ENCODE data around the gene OSBPL10. TPM values are rescaled to one million over a fixed set of nuclear protein-coding genes. Genes with fewer than 3 reads are reported as not detected.
"Not testable (repeated sequence)": the region's sequence is repeated elsewhere in the genome, so short reads cannot be mapped to it uniquely, and the experiment has no call there.

Gene OSBPL10
- total RNA-seq, 4 donors from 2014 or later: 12.5 to 38.3 (median 22.7) TPM

DNA sequence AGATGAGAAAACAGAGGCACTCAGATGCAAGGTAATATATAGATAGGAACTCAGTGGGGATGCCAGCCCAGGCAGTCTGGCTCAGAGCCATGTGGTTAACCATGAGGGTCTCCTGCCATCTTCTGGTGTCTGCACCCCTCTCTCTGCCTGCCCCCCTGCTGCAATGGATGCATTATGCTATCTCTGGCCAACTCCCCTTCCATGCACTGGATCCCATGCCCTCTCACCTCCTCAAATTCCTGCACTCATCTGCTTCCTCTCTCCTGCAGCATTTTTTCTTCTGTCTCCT lies 285.1 kb downstream of the OSBPL10 start:
- Histone ChIP-seq H3K36me3 (no peaks in the 10 kb centered on the region), H3K27me3 (no peaks in the 10 kb centered on the region), H3K27ac (no peak overlapping the region), H3K4me3 (no peak overlapping the region), H3K4me1 (no peaks in the 10 kb centered on the region), H3K9me3 (no peaks in the 10 kb centered on the region)
- DNase-seq (ENCODE audit: low spot score in 2 of 2): no peak
- no peak for TF ChIP-seq POLR2A (IDR thresholded peaks at IDR 0.05)
- TF ChIP-seq, protein P1, sequence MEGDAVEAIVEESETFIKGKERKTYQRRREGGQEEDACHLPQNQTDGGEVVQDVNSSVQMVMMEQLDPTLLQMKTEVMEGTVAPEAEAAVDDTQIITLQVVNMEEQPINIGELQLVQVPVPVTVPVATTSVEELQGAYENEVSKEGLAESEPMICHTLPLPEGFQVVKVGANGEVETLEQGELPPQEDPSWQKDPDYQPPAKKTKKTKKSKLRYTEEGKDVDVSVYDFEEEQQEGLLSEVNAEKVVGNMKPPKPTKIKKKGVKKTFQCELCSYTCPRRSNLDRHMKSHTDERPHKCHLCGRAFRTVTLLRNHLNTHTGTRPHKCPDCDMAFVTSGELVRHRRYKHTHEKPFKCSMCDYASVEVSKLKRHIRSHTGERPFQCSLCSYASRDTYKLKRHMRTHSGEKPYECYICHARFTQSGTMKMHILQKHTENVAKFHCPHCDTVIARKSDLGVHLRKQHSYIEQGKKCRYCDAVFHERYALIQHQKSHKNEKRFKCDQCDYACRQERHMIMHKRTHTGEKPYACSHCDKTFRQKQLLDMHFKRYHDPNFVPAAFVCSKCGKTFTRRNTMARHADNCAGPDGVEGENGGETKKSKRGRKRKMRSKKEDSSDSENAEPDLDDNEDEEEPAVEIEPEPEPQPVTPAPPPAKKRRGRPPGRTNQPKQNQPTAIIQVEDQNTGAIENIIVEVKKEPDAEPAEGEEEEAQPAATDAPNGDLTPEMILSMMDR (IDR thresholded peaks at IDR 0.05): no peak
- no peak for TF ChIP-seq POLR2AphosphoS5 (IDR thresholded peaks at IDR 0.05)
- no peak for TF ChIP-seq EP300 (IDR thresholded peaks at IDR 0.05)

DNA sequence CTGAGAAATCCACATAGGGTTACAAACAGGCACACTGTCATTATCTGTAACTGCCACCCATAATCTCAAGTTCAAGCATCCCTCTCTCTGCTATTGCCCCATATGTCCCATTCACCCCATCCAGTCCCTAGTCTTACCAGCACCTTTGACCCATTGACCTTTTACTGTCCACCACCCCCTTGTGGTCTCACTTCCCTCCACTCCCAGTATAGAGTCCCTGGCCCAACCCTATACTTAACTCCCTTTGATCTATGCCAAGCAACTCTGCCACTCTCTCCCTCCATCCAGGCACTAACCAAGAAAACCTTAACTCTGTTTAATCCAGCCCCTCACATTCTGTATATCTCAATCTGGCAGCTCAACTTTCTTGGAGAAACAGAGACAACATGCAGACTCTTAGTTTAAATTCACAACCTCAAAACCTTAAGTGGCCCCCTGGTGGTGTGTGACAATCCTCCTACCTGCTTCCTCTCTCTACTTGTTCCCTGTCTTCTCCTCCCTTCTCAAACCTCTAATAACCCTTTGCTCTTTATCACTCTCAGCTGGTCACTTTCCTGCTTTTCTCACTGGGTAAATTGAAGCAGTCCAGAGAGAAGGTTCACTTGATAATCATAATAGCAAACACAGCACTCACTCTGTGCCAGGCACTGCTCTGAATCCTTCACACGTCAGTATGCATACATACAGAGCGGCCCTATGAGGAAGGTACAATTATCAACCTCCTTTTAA lies 285.6 kb downstream of the OSBPL10 start:
- Histone ChIP-seq H3K36me3 (no peaks in the 10 kb centered on the region), H3K4me3 (no peak overlapping the region), H3K9me3 (no peaks in the 10 kb centered on the region), H3K27me3 (no peaks in the 10 kb centered on the region), H3K27ac (no peak overlapping the region), H3K4me1 (no peaks in the 10 kb centered on the region)
- WGBS: 93% methylated on average over 2 of the region's 2 CpGs
- no peak for DNase-seq (ENCODE audit: low spot score in 2 of 2)
- TF ChIP-seq, protein P1 (IDR thresholded peaks at IDR 0.05): no peak
- TF ChIP-seq POLR2A (IDR thresholded peaks at IDR 0.05): no peak
- no peak for TF ChIP-seq POLR2AphosphoS5 (IDR thresholded peaks at IDR 0.05)
- TF ChIP-seq EP300 (IDR thresholded peaks at IDR 0.05): no peak

GRCh38 chr3:31693346-31693745 lies 287.7 kb downstream of the OSBPL10 start:
- TF ChIP-seq POLR2AphosphoS5 (IDR thresholded peaks at IDR 0.05) (no peak), EP300 (IDR thresholded peaks at IDR 0.05) (no peak), POLR2A (IDR thresholded peaks at IDR 0.05) (no peak)
- TF ChIP-seq, protein P1 (IDR thresholded peaks at IDR 0.05): no peak
- DNase-seq (ENCODE audit: low spot score in 2 of 2): no peak
- Histone ChIP-seq H3K4me1 (no peaks in the 10 kb centered on the region), H3K27me3 (no peaks in the 10 kb centered on the region), H3K4me3 (no peak overlapping the region), H3K27ac (no peak overlapping the region), H3K9me3 (no peaks in the 10 kb centered on the region), H3K36me3 (no peaks in the 10 kb centered on the region)
- 81% methylated on average over 5 of the region's 5 CpGs for WGBS

DNA sequence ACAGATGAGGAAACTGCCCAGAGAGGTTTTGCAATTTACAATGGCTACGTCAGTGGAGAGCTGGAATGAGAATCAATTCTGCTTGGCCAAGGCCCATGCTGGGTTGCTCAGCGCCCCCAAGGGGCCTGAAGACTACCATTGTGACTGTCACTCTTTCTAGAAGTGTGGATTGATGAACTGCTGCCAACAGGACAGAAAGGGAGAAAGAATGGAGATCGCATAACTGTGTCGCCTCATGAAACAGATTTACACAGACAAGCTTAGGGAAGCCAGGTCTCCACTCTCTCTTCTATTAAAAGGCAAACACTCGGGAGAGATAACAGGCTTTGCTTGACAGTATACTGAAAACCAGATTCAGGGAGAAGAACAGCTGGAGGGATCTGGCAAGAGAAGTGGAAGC lies 288.3 kb downstream of the OSBPL10 start:
- no peaks in the 10 kb centered on the region for H3K27me3 ChIP-seq
- no peak overlapping the region for H3K4me3 ChIP-seq
- H3K4me1 ChIP-seq: no peaks in the 10 kb centered on the region
- TF ChIP-seq EP300 (IDR thresholded peaks at IDR 0.05) (no peak), POLR2AphosphoS5 (IDR thresholded peaks at IDR 0.05) (no peak), POLR2A (IDR thresholded peaks at IDR 0.05) (no peak)
- TF ChIP-seq, protein P1 (IDR thresholded peaks at IDR 0.05): no peak
- no peak for DNase-seq (ENCODE audit: low spot score in 2 of 2)
- H3K9me3 ChIP-seq: no peaks in the 10 kb centered on the region
- no peaks in the 10 kb centered on the region for H3K36me3 ChIP-seq
- 85% methylated on average over 5 of the region's 5 CpGs for WGBS
- H3K27ac ChIP-seq: no peak overlapping the region

- Histone ChIP-seq H3K27me3 (no peaks in the 10 kb centered on the region), H3K27ac (no peak overlapping the region), H3K36me3 (no peaks in the 10 kb centered on the region), H3K4me1 (no peaks in the 10 kb centered on the region), H3K9me3 (no peaks in the 10 kb centered on the region), H3K4me3 (no peak overlapping the region)
- TF ChIP-seq, protein P1 (IDR thresholded peaks at IDR 0.05): no peak
- no peak for TF ChIP-seq POLR2AphosphoS5 (IDR thresholded peaks at IDR 0.05)
- no peak for TF ChIP-seq EP300 (IDR thresholded peaks at IDR 0.05)
- TF ChIP-seq POLR2A (IDR thresholded peaks at IDR 0.05): no peak
- 83% methylated on average over 3 of the region's 3 CpGs for WGBS
- DNase-seq (ENCODE audit: low spot score in 2 of 2): no peak
Measured at GRCh38 chr3:31690771-31691170, 290.3 kb downstream of the OSBPL10 start.

- H3K4me1 ChIP-seq; H3K9me3 ChIP-seq; H3K4me3 ChIP-seq; H3K27ac ChIP-seq; H3K36me3 ChIP-seq; H3K27me3 ChIP-seq; DNase-seq (ENCODE audit: low spot score in 2 of 2): not testable (repeated sequence)
- WGBS: 92% methylated on average over 4 of the region's 4 CpGs
Measured at GRCh38 chr3:31689523-31689922, 291.5 kb downstream of the OSBPL10 start.
